GM10248 (cell line): ENCODE data around the gene EGLN3.

ENCODE experiments used
- CTCF ChIA-PET: fragments of 300-600 bp; sonication (Branson Sonifier 250); formaldehyde crosslinking; extraction: SDS; loops from one replicate; lab custom pipeline; 2021; ENCODE audit warnings: antibody characterized with exemption; lab: Yijun Ruan, JAX
- POLR2A ChIA-PET: fragments of 350-650 bp; sonication (Branson Sonifier 250); formaldehyde crosslinking; extraction: SDS; loops from one replicate; lab custom pipeline; 2020; ENCODE audit warnings: antibody characterized with exemption; lab: Yijun Ruan, JAX
- DNase-seq: peaks from one replicate; pipeline ENCODE4 v3.0.0; 2012; ENCODE audit errors: extremely low spot score
- CTCF ChIP-seq: IDR thresholded peaks from 2 replicates; pipeline ENCODE4 v1.5.1; 2012; ENCODE audit warnings: mild to moderate bottlenecking, low read depth; ENCODE audit errors: extremely low read depth, missing control alignments, control extremely low read depth

Gene EGLN3

GRCh38 chr14:33909380-33910084 lies 41.3 kb downstream of the EGLN3 start:
- ChIA-PET POLR2A (no interaction called here), CTCF (interaction anchor here (1.0 to 2.7 kb wide), 4 partner anchors 10 to 117 kb away, joined by 3 to 11 read pairs (median 5); no protein-coding TSS in a partner anchor)
- no peak for DNase-seq
- no peak for TF ChIP-seq CTCF

DNA sequence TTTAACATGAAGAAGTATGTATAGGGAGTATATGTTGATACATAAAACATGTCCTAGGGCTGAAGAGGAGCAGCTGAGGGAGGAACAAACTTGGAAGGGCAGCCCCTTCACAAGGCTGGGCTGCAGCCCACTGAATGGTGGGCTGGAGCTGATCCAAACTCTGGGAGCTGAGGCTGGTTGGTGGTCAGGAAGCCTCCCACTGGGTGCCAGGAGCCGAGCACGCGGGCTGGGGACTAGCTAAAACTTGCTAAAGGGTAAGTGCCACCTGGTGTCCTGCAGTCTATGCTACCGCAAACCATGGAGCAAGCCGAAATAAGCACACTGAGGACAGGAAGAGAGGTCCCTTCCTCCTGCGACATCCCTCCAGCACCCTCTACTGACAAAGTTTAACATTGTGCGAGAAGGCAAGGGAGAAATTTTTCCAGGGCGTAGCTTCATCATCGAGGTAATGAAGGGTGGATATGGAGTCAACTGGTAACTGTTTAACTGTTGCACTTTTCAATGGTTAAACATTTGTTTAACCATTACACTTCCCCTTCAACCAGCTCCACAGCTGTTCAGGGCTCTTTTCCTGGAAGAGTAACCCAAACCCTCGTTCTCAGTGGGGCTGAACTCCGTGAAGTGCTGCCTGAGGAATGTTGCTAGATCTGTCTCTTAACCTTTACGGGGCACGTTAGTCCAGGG lies 42.2 kb downstream of the EGLN3 start:
- TF ChIP-seq CTCF, result no peak
- ChIA-PET CTCF (interaction anchor here (1.4 to 2.7 kb wide), 3 partner anchors 11 to 190 kb away, joined by 5 to 11 read pairs (median 6); no protein-coding TSS in a partner anchor), POLR2A (no interaction called here)
- DNase-seq, result no peak

GRCh38 chr14:33906968-33907367 lies 43.9 kb downstream of the EGLN3 start:
- CTCF ChIA-PET, result no interaction called here
- DNase-seq, result no peak
- no peak for TF ChIP-seq CTCF
- POLR2A ChIA-PET, result no interaction called here

- ChIA-PET POLR2A (no interaction called here), CTCF (no interaction called here)
- no peak for TF ChIP-seq CTCF
- no peak for DNase-seq
Observed at GRCh38 chr14:33904609-33905008, 46.3 kb downstream of the EGLN3 start.

GRCh38 chr14:33903369-33903768 lies 47.5 kb downstream of the EGLN3 start:
- no peak for TF ChIP-seq CTCF
- POLR2A ChIA-PET, result no interaction called here
- CTCF ChIA-PET, result no interaction called here
- DNase-seq, result no peak

DNA sequence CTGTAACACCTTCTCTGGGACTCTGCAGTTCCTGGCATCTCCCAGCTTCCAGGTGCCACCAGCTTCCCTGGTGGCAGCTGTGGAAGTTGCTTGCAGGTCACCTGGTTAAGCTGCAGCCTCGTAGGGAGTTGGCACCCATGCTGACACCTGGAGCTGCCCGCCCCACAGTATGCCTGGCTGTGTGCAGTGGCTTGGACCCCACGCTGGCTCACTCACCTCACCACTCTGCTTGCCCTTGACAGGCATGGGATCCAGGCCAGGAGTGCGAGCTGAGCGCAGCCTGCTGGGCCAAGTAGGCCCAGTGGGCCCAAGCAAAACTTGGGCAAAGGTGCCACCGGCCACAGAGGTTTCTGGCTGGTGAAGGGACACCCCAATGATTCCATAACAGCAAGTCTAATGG lies 48.5 kb downstream of the EGLN3 start:
- no peak for DNase-seq
- TF ChIP-seq CTCF, result no peak
- ChIA-PET CTCF (interaction anchor here (1.4 to 2.1 kb wide), 2 partner anchors 10 to 13 kb away, joined by 3 to 6 read pairs; no protein-coding TSS in a partner anchor), POLR2A (no interaction called here)
